ENCODE measurements around the gene IDNK. TPM values are rescaled to one million over a fixed set of nuclear protein-coding genes. Genes with fewer than 3 reads are reported as not detected.

IDNK gene
- total and polyA plus RNA-seq, 4 donors: 5.6 to 33.4 (median 14.7) TPM

DNA sequence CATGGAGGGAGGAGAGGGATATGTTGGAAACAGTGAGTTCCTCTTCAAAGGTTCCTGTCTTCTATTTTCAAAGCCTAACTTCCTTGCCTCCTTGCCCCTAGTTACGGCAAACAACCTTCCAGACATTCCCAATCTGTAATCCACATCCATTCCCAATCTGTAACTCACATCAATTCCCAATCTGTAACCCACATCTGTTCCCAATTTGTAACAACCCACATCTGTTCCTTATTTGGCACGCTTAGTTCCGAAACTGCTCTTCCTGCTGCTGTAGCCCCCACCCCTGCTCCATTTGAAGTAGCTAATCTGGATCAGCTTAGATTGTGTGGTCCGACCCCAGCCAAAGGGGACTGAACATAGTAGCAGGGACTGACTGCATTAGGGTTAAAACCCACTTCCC lies 23.9 kb upstream of the IDNK start:
- Histone ChIP-seq H3K9me3 (ENCODE audit: control insufficient read depth in 4 of 4, low read length in 3 of 4) (no peaks in the 10 kb centered on the region), H3K36me3 (ENCODE audit: control insufficient read depth in 4 of 4, insufficient read depth in 3 of 4, low read depth in 1 of 4, low read length in 3 of 4) (no peaks in the 10 kb centered on the region), H3K27me3 (ENCODE audit: control insufficient read depth in 4 of 4, insufficient read depth in 4 of 4, low read length in 3 of 4) (no peaks in the 10 kb centered on the region), H3K4me1 (ENCODE audit: control insufficient read depth in 4 of 4, insufficient read depth in 4 of 4, low read length in 3 of 4) (peaks cover 2 to 11% (median 7%) of the 10 kb centered on the region in 4 donors), H3K9ac (ENCODE audit: low read depth in 1 of 2, low read length in 2 of 2) (no peak overlapping the region), H3K27ac (ENCODE audit: low read depth in 1 of 2, low read length in 2 of 2) (no peak overlapping the region), H3K4me3 (ENCODE audit: low read depth in 1 of 3, low read length in 3 of 3) (no peak overlapping the region)
- 87% methylated on average over 4 of the region's 4 CpGs for WGBS
- no peak for DNase-seq (ENCODE audit: low spot score)
- no peak for TF ChIP-seq GABPA (IDR thresholded peaks at IDR 0.05 in 1 of 2, conservative IDR thresholded peaks at IDR 0.05 in 1 of 2)
- TF ChIP-seq REST (IDR thresholded peaks at IDR 0.05): no peak
- no peak for TF ChIP-seq RXRA (IDR thresholded peaks at IDR 0.05)
- TF ChIP-seq EGR1 (IDR thresholded peaks at IDR 0.05; ENCODE audit: low read depth in 2 of 2): no peak
- TF ChIP-seq YY1 (IDR thresholded peaks at IDR 0.05): no peak
- TF ChIP-seq, protein P1, sequence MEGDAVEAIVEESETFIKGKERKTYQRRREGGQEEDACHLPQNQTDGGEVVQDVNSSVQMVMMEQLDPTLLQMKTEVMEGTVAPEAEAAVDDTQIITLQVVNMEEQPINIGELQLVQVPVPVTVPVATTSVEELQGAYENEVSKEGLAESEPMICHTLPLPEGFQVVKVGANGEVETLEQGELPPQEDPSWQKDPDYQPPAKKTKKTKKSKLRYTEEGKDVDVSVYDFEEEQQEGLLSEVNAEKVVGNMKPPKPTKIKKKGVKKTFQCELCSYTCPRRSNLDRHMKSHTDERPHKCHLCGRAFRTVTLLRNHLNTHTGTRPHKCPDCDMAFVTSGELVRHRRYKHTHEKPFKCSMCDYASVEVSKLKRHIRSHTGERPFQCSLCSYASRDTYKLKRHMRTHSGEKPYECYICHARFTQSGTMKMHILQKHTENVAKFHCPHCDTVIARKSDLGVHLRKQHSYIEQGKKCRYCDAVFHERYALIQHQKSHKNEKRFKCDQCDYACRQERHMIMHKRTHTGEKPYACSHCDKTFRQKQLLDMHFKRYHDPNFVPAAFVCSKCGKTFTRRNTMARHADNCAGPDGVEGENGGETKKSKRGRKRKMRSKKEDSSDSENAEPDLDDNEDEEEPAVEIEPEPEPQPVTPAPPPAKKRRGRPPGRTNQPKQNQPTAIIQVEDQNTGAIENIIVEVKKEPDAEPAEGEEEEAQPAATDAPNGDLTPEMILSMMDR (IDR thresholded peaks at IDR 0.05; ENCODE audit: low read depth, low read length, missing input control): no peak
- no peak for TF ChIP-seq NR2F2 (IDR thresholded peaks at IDR 0.05)
- no peak for TF ChIP-seq RAD21 (IDR thresholded peaks at IDR 0.05)
- TF ChIP-seq TAF1 (conservative IDR thresholded peaks at IDR 0.05): no peak
- TF ChIP-seq SP1 (IDR thresholded peaks at IDR 0.05): no peak
- TF ChIP-seq ATF3 (IDR thresholded peaks at IDR 0.05): no peak
- no peak for TF ChIP-seq HNF4G (IDR thresholded peaks at IDR 0.05)
- no peak for TF ChIP-seq HNF4A (conservative IDR thresholded peaks at IDR 0.05)

DNA sequence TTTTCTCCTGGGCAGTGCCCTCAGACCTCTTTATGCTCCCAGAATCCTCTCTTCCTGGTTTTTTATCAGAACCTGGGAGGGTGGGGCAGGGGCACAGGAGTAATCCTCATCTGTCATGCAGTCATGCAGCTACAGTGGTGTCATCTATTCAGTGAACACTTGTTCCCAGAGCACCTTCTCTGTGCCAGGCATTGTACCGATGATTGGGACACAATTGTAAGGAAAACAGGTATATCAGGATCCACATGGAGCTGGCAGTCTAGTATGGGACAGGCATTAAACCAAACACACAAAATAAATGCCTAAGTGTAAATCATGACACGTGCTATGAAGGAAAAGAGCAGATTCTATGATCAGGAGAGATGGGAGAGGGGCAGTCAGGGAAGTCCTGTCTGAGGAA lies 21.5 kb upstream of the IDNK start:
- DNase-seq (ENCODE audit: low spot score): no peak
- no peak overlapping the region for H3K4me3 ChIP-seq (ENCODE audit: low read depth in 1 of 3, low read length in 3 of 3)
- no peaks in the 10 kb centered on the region for H3K36me3 ChIP-seq (ENCODE audit: control insufficient read depth in 4 of 4, insufficient read depth in 3 of 4, low read depth in 1 of 4, low read length in 3 of 4)
- H3K27ac ChIP-seq (ENCODE audit: low read depth in 1 of 2, low read length in 2 of 2): no peak overlapping the region
- peaks cover 2 to 11% (median 7%) of the 10 kb centered on the region in 4 donors for H3K4me1 ChIP-seq (ENCODE audit: control insufficient read depth in 4 of 4, insufficient read depth in 4 of 4, low read length in 3 of 4)
- no peak for TF ChIP-seq YY1 (IDR thresholded peaks at IDR 0.05)
- TF ChIP-seq HNF4A (conservative IDR thresholded peaks at IDR 0.05): no peak
- TF ChIP-seq RAD21 (IDR thresholded peaks at IDR 0.05): no peak
- TF ChIP-seq ZBTB33 (IDR thresholded peaks at IDR 0.05): no peak
- TF ChIP-seq SP1 (IDR thresholded peaks at IDR 0.05): no peak
- no peak for TF ChIP-seq HNF4G (IDR thresholded peaks at IDR 0.05)
- no peak for TF ChIP-seq FOXA1 (IDR thresholded peaks at IDR 0.05)
- no peak for TF ChIP-seq MAX (IDR thresholded peaks at IDR 0.05)
- TF ChIP-seq TAF1 (conservative IDR thresholded peaks at IDR 0.05): no peak
- TF ChIP-seq ATF3 (IDR thresholded peaks at IDR 0.05): no peak
- no peak for TF ChIP-seq EGR1 (IDR thresholded peaks at IDR 0.05; ENCODE audit: low read depth in 2 of 2)
- no peak for TF ChIP-seq JUND (IDR thresholded peaks at IDR 0.05)
- no peak for TF ChIP-seq RXRA (IDR thresholded peaks at IDR 0.05)
- no peak for TF ChIP-seq NR2F2 (IDR thresholded peaks at IDR 0.05)
- TF ChIP-seq GABPA (IDR thresholded peaks at IDR 0.05 in 1 of 2, conservative IDR thresholded peaks at IDR 0.05 in 1 of 2): no peak
- TF ChIP-seq REST (IDR thresholded peaks at IDR 0.05): no peak
- WGBS: 88% methylated on average over 2 of the region's 2 CpGs
- H3K27me3 ChIP-seq (ENCODE audit: control insufficient read depth in 4 of 4, insufficient read depth in 4 of 4, low read length in 3 of 4): no peaks in the 10 kb centered on the region
- H3K9me3 ChIP-seq (ENCODE audit: control insufficient read depth in 4 of 4, low read length in 3 of 4): no peaks in the 10 kb centered on the region
- no peak overlapping the region for H3K9ac ChIP-seq (ENCODE audit: low read depth in 1 of 2, low read length in 2 of 2)
